GM21360 (cell line): ENCODE results near the gene HLA-DOB.
A peak's percentile ranks its signal among the peaks of the same experiment; 100 is the strongest.

ENCODE experiments used
- ATAC-seq: cut with Tn5 transposase; IDR thresholded peaks from one replicate; pipeline ENCODE4 v1.9.1; 2021; ENCODE audit warnings: mild to moderate bottlenecking, moderate library complexity; ENCODE audit not compliant: unreplicated experiment

Gene HLA-DOB

GRCh38 chr6:32816746-32817204, at the start of gene HLA-DOB:
HLA-DOB (minus strand) TSS chr6:32817002; CDS start chr6:32816951, 51 bp downstream.
- ATAC-seq = no peak

- no peak for ATAC-seq
Observed at GRCh38 chr6:32865724-32866443, 49.1 kb upstream of the HLA-DOB start.

GRCh38 chr6:32862725-32863124, 45.9 kb upstream of the HLA-DOB start:
- ATAC-seq = no peak

- ATAC-seq = no peak
Observed at GRCh38 chr6:32860674-32861073, 43.9 kb upstream of the HLA-DOB start.

- ATAC-seq = no peak
Observed at GRCh38 chr6:32858194-32858593, 41.4 kb upstream of the HLA-DOB start.

GRCh38 chr6:32857156-32857891, 40.5 kb upstream of the HLA-DOB start:
- ATAC-seq = no peak

GRCh38 chr6:32855467-32856174, 38.8 kb upstream of the HLA-DOB start:
- ATAC-seq = no peak

GRCh38 chr6:32854376-32855178, 37.8 kb upstream of the HLA-DOB start:
- no peak for ATAC-seq

GRCh38 chr6:32853541-32854375, 37.0 kb upstream of the HLA-DOB start, which contains the start of the genes PSMB9 and TAP1:
PSMB9 (plus strand) TSS chr6:32854192; CDS start chr6:32854230, 38 bp downstream.
TAP1 (minus strand) TSS chr6:32853704; CDS start chr6:32853636, 68 bp downstream.
- peak; percentile 74 for ATAC-seq

GRCh38 chr6:32852844-32853540, 36.2 kb upstream of the HLA-DOB start:
- ATAC-seq = peak; percentile 5

- no peak for ATAC-seq
Observed at GRCh38 chr6:32852018-32852843, 35.4 kb upstream of the HLA-DOB start.

- ATAC-seq = no peak
Observed at GRCh38 chr6:32851025-32851424, 34.2 kb upstream of the HLA-DOB start.

- no peak for ATAC-seq
Observed at GRCh38 chr6:32849126-32849525, 32.3 kb upstream of the HLA-DOB start.

- ATAC-seq = no peak
Observed at GRCh38 chr6:32847795-32848194, 31.0 kb upstream of the HLA-DOB start.

- ATAC-seq = no peak
Observed at GRCh38 chr6:32847004-32847403, 30.2 kb upstream of the HLA-DOB start.

- no peak for ATAC-seq
Observed at GRCh38 chr6:32845384-32845884, 28.6 kb upstream of the HLA-DOB start.

GRCh38 chr6:32844839-32845383, 28.1 kb upstream of the HLA-DOB start:
- no peak for ATAC-seq
